BLaER1 treated with 17β-estradiol and CSF1 and Interleukin-3, amounts not matched to agents 10 nM and 100 nM (cell line): Measurements from ENCODE around the gene IGSF9.

Source experiments
- H3K27ac ChIP-seq, 11 experiments: shearing (Covaris generic); formaldehyde crosslinking; 2 replicates each; pipeline ENCODE4 v1.8.1; 2022
- H3K27me3 ChIP-seq, 11 experiments: shearing (Covaris generic); formaldehyde crosslinking; 2 replicates each; pipeline ENCODE4 v1.8.1; 2022
- H3K36me3 ChIP-seq, 11 experiments: shearing (Covaris generic); formaldehyde crosslinking; 2 replicates each; pipeline ENCODE4 v1.8.1; 2022
- H3K4me1 ChIP-seq, 10 experiments: shearing (Covaris generic); formaldehyde crosslinking; 2 replicates each; pipeline ENCODE4 v1.8.1; 2022
- H3K4me2 ChIP-seq, 11 experiments: shearing (Covaris generic); formaldehyde crosslinking; 2 replicates each; pipeline ENCODE4 v1.8.1; 2022
- H3K4me3 ChIP-seq, 10 experiments: shearing (Covaris generic); formaldehyde crosslinking; 2 replicates each; pipeline ENCODE4 v1.8.1; 2022
- H3K9ac ChIP-seq, 11 experiments: shearing (Covaris generic); formaldehyde crosslinking; 2 replicates each; pipeline ENCODE4 v1.8.1; 2022
- H3K9me3 ChIP-seq, 11 experiments: shearing (Covaris generic); formaldehyde crosslinking; replicated peaks in 1 of 11; 2 replicates each; pipeline ENCODE4 v1.8.1; 2022
- H4K20me1 ChIP-seq, 11 experiments: shearing (Covaris generic); formaldehyde crosslinking; 2 replicates each; pipeline ENCODE4 v1.8.1; 2022
- Cebpa-rat ChIP-seq, 11 experiments: shearing (Covaris generic); IDR thresholded peaks; 2 replicates each; pipeline ENCODE4 v1.8.1; 2022

Gene IGSF9

GRCh38 chr1:159943278-159943640 lies 2.2 kb downstream of the IGSF9 start:
- Histone ChIP-seq H4K20me1 (no peaks in the 10 kb centered on the region), H3K4me2 (peak overlapping the region in 5 of 11 experiments; percentile 13 to 97 (median 89); a peak in 6 of 22 replicates), H3K36me3 (no peaks in the 10 kb centered on the region), H3K9ac (no peak overlapping the region), H3K27me3 (peaks cover 0 to 25% (median 0%) of the 10 kb centered on the region in 11 experiments; a peak in 5 of 22 replicates), H3K9me3 (no peaks in the 10 kb centered on the region), H3K4me3 (no peak overlapping the region), H3K27ac (no peak overlapping the region), H3K4me1 (peaks cover 25 to 79% (median 67%) of the 10 kb centered on the region in 10 experiments)
- no peak for TF ChIP-seq Cebpa-rat (IDR thresholded peaks at IDR 0.05)

GRCh38 chr1:159942632-159943277 lies 2.7 kb downstream of the IGSF9 start:
- TF ChIP-seq Cebpa-rat (IDR thresholded peaks at IDR 0.05): no peak
- Histone ChIP-seq H3K36me3 (no peaks in the 10 kb centered on the region), H4K20me1 (no peaks in the 10 kb centered on the region; a peak in 1 of 22 replicates), H3K27ac (no peak overlapping the region), H3K4me3 (no peak overlapping the region), H3K27me3 (peaks cover 0 to 25% (median 0%) of the 10 kb centered on the region in 11 experiments; a peak in 5 of 22 replicates), H3K4me2 (peak overlapping the region in 6 of 11 experiments; percentile 71 to 91 (median 82); a peak in 10 of 22 replicates), H3K9me3 (no peaks in the 10 kb centered on the region), H3K9ac (no peak overlapping the region), H3K4me1 (peaks cover 30 to 84% (median 72%) of the 10 kb centered on the region in 10 experiments)

GRCh38 chr1:159941591-159942560 lies 3.5 kb downstream of the IGSF9 start:
- no peak for TF ChIP-seq Cebpa-rat (IDR thresholded peaks at IDR 0.05)
- H3K9ac ChIP-seq: peak overlapping the region in 3 of 11 experiments; percentile 24 to 32 (median 27); a peak in 3 of 22 replicates
- H3K27me3 ChIP-seq: peaks cover 0 to 25% (median 0%) of the 10 kb centered on the region in 11 experiments; a peak in 5 of 22 replicates

GRCh38 chr1:159941141-159941540 lies 4.3 kb downstream of the IGSF9 start:
- H3K36me3 ChIP-seq: no peaks in the 10 kb centered on the region
- H3K9ac ChIP-seq: peak overlapping the region in 2 of 11 experiments; percentile 24 to 32; a peak in 2 of 22 replicates
- peak overlapping the region; percentile 7 to 89 (median 72); a peak in 21 of 22 replicates for H3K4me2 ChIP-seq
- peaks cover 0 to 22% (median 0%) of the 10 kb centered on the region in 11 experiments; a peak in 5 of 22 replicates for H3K27me3 ChIP-seq
- TF ChIP-seq Cebpa-rat (IDR thresholded peaks at IDR 0.05): no peak
- H3K9me3 ChIP-seq: no peaks in the 10 kb centered on the region
- H3K4me3 ChIP-seq: no peak overlapping the region
- peak overlapping the region in 1 of 11 experiments; percentile 28; a peak in 2 of 22 replicates for H3K27ac ChIP-seq
- H3K4me1 ChIP-seq: peaks cover 46 to 98% (median 86%) of the 10 kb centered on the region in 10 experiments
- H4K20me1 ChIP-seq: peaks cover 0 to 2% (median 0%) of the 10 kb centered on the region in 11 experiments; a peak in 3 of 22 replicates

More at GRCh38 chr1:159941591-159942560, 3.5 kb downstream of the IGSF9 start:
- Histone ChIP-seq H3K36me3 (no peaks in the 10 kb centered on the region), H3K27ac (peak overlapping the region in 1 of 11 experiments; percentile 28; a peak in 2 of 22 replicates), H3K4me3 (no peak overlapping the region), H3K9me3 (no peaks in the 10 kb centered on the region), H3K4me2 (peak overlapping the region; percentile 7 to 89 (median 72); a peak in 21 of 22 replicates), H4K20me1 (no peaks in the 10 kb centered on the region; a peak in 1 of 22 replicates), H3K4me1 (peaks cover 38 to 93% (median 81%) of the 10 kb centered on the region in 10 experiments)

GRCh38 chr1:159940006-159940620 lies 5.3 kb downstream of the IGSF9 start:
- TF ChIP-seq Cebpa-rat (IDR thresholded peaks at IDR 0.05): no peak
- peaks cover 0 to 12% (median 0%) of the 10 kb centered on the region in 11 experiments; a peak in 4 of 22 replicates for H3K27me3 ChIP-seq
- H3K4me2 ChIP-seq: peak overlapping the region in 9 of 11 experiments; percentile 12 to 89 (median 74); a peak in 17 of 22 replicates
- no peaks in the 10 kb centered on the region for H3K9me3 ChIP-seq
- peaks cover 0 to 11% (median 0%) of the 10 kb centered on the region in 11 experiments; a peak in 3 of 22 replicates for H4K20me1 ChIP-seq
- no peaks in the 10 kb centered on the region for H3K36me3 ChIP-seq
- no peak overlapping the region for H3K27ac ChIP-seq
- no peak overlapping the region for H3K4me3 ChIP-seq
- no peak overlapping the region for H3K9ac ChIP-seq
- peaks cover 42 to 100% (median 88%) of the 10 kb centered on the region in 10 experiments for H3K4me1 ChIP-seq

GRCh38 chr1:159939678-159940002 lies 5.8 kb downstream of the IGSF9 start:
- Histone ChIP-seq H3K36me3 (no peaks in the 10 kb centered on the region), H3K27ac (no peak overlapping the region), H3K4me3 (no peak overlapping the region), H3K4me2 (peak overlapping the region in 7 of 11 experiments; percentile 12 to 100 (median 81); a peak in 10 of 22 replicates), H3K9me3 (no peaks in the 10 kb centered on the region), H3K4me1 (peaks cover 37 to 100% (median 88%) of the 10 kb centered on the region in 10 experiments), H4K20me1 (peaks cover 0 to 16% (median 0%) of the 10 kb centered on the region in 11 experiments; a peak in 3 of 22 replicates), H3K27me3 (peaks cover 0 to 7% (median 0%) of the 10 kb centered on the region in 11 experiments; a peak in 4 of 22 replicates), H3K9ac (no peak overlapping the region)
- TF ChIP-seq Cebpa-rat (IDR thresholded peaks at IDR 0.05): no peak

- Histone ChIP-seq H3K27me3 (peaks cover 0 to 1% (median 0%) of the 10 kb centered on the region in 11 experiments; a peak in 1 of 22 replicates), H3K9me3 (no peaks in the 10 kb centered on the region), H3K9ac (0 out of 22 replicates have a peak overlapping the region, but pooled peaks of 1 of the 11 experiments have one; percentile 69), H4K20me1 (peaks cover 0 to 21% (median 0%) of the 10 kb centered on the region in 11 experiments; a peak in 3 of 22 replicates), H3K4me3 (no peak overlapping the region), H3K4me2 (peak overlapping the region in 5 of 11 experiments; percentile 94 to 100 (median 100); a peak in 9 of 22 replicates), H3K27ac (peak overlapping the region in 2 of 11 experiments; percentile 78 to 87; a peak in 3 of 22 replicates), H3K36me3 (no peaks in the 10 kb centered on the region), H3K4me1 (peaks cover 32 to 100% (median 88%) of the 10 kb centered on the region in 10 experiments)
- TF ChIP-seq Cebpa-rat (IDR thresholded peaks at IDR 0.05): no peak
These were observed 6.3 kb downstream of the IGSF9 start for GRCh38 chr1:159938905-159939677.
